RWPE1 (cell line): ENCODE results near the gene RBMS3.

Experiments used
- CTCF ChIA-PET: fragments of 350-600 bp; sonication (Branson Sonifier 250); formaldehyde crosslinking; extraction: SDS; loops from one replicate; lab custom pipeline; 2021; lab: Yijun Ruan, JAX
- POLR2A ChIA-PET: fragments of 400-600 bp; formaldehyde crosslinking; extraction: SDS; loops from one replicate; lab custom pipeline; 2020; ENCODE audit warnings: antibody characterized with exemption; ENCODE audit not compliant: low non-redundant PET; lab: Yijun Ruan, JAX
- DNase-seq: peaks from one replicate; pipeline ENCODE4 v3.0.0; 2012; ENCODE audit warnings: low spot score
- H3K27ac ChIP-seq: fragments of 450-650 bp; 2 replicates; pipeline ENCODE4 v1.5.1; 2017
- CTCF ChIP-seq: fragments of 450-650 bp; conservative IDR thresholded peaks from 2 replicates; pipeline ENCODE4 v1.5.1; 2017; ENCODE audit warnings: low read depth, mild to moderate bottlenecking

Gene RBMS3

DNA sequence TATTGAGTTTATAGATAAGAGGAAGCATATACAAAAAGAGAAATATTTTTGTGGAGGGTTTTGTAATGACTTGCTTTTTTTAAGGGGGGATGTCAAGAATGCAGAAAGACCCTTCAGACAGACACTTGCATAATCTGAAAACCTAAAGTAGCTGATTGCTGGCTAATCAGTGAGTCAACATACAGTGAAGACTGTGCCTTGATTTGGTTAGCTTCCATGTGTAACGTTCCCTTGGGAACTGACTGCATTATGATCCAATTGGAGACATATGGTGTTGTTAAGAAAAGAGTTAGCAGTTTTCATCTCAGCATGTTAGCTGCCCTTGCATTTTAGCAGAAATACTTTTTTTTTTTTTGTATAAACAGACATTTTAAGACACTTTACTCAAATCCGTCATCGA, 483.2 kb downstream of the RBMS3 start:
- ChIA-PET POLR2A (no interaction called here), CTCF (interaction anchor here (0.7 kb wide), 1 partner anchor 1097 kb away, joined by 9 read pairs; no protein-coding TSS in a partner anchor)
- H3K27ac ChIP-seq: no peak overlapping the region
- no peak for TF ChIP-seq CTCF
- no peak for DNase-seq

DNA sequence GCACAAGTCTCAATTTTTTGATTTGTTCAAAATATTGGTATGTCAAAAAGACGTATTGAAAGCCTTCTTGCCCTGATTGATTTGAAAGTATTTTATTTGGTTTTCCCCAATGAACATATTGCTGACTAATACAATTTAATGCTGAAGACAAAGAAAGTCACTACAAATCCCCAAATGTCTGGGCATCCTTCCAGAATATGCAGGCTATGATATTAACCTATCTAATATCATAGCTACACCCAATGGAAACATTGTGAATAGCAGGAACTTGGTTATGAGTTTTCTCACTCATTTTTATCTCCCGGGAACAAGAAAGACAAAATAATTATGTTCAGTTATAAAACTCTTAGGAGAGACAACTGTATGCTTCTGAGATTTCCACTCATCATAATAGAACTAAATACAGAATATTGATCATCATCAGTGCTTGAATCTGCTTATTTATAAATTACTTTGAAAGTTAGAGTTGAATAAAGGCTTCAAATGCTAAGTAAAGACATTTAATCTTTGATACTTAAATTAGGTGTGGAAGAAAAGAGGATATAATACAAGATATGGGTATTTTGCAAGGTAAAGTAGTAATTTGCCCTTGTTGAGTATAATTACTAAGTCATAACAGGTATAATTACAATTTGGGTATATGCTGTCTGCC, 483.9 kb downstream of the RBMS3 start:
- H3K27ac ChIP-seq: no peak overlapping the region
- peak; percentile 26 for DNase-seq
- POLR2A ChIA-PET: no interaction called here
- peak; percentile 93 for TF ChIP-seq CTCF
- CTCF ChIA-PET: interaction anchor here (0.6 to 0.8 kb wide), 2 partner anchors 11 to 493 kb away, joined by 3 read pairs; no protein-coding TSS in a partner anchor

- CTCF ChIA-PET: no interaction called here
- no peak overlapping the region for H3K27ac ChIP-seq
- POLR2A ChIA-PET: no interaction called here
- TF ChIP-seq CTCF: no peak
- DNase-seq: no peak
These were observed 490.7 kb downstream of the RBMS3 start for GRCh38 chr3:29771602-29772001.

DNA sequence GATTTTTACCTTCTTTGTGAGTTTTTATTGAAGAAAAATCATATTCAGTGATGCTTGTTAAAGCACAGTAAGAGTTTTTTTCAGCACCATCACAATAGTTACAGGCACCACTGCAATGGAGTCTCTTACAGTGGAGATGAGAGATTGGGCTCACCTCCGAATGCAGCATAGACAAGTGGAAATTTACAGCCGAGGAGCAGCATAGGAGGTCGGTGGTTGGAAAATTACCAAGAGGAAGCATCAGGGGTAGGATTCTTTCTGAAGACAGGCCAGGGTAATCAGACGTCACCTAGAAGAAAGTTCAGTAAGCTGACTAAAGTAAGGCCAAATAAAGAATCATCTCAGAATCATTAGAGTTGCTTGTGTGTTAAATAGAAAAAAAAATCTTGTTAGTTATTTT, 491.6 kb downstream of the RBMS3 start:
- H3K27ac ChIP-seq: no peak overlapping the region
- DNase-seq: no peak
- TF ChIP-seq CTCF: no peak
- ChIA-PET CTCF (no interaction called here), POLR2A (no interaction called here)

GRCh38 chr3:29773481-29773880, 492.6 kb downstream of the RBMS3 start:
- DNase-seq: no peak
- CTCF ChIA-PET: interaction anchor here (0.6 kb wide), 1 partner anchor 66 kb away, joined by 4 read pairs; no protein-coding TSS in a partner anchor
- TF ChIP-seq CTCF: no peak
- no peak overlapping the region for H3K27ac ChIP-seq
- POLR2A ChIA-PET: no interaction called here

DNA sequence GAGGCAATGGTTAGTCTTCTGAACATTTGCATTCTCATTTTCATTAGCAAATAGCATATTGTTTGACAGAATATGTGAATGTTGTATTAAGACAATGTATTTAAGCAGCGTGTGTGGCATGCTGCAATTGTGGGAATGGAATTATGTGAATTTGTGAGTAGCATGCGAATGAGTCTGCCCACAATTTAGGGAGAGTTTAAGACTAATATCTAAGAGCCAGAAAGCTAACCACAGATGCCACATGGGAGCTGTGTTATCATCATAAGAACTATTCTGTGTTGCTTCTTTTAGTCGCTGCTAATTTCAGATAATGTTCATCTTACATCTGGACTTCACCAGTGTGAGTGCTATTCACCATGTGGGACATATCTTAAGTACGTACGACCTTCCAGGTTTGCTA, 494.5 kb downstream of the RBMS3 start:
- no peak for DNase-seq
- no peak overlapping the region for H3K27ac ChIP-seq
- ChIA-PET POLR2A (no interaction called here), CTCF (interaction anchor here (0.6 to 0.8 kb wide), 3 partner anchors 10 to 643 kb away, joined by 3 to 5 read pairs (median 3); no protein-coding TSS in a partner anchor)
- no peak for TF ChIP-seq CTCF
